H1 (cell line): ENCODE measurements around the gene SLC23A3.

ENCODE experiments used
- BCL11A ChIP-seq, 2 experiments: IDR thresholded peaks; one replicate each; pipeline ENCODE4 v1.6.1; 2011; ENCODE audit warnings: low read depth in 2 of 2, low read length in 2 of 2, mild to moderate bottlenecking in 2 of 2
- CTCF ChIP-seq, 3 experiments: IDR thresholded peaks; 1 replicate in 2 of 3; 2 replicates in 1 of 3; pipeline versions ENCODE4 v1.5.1 to v1.6.1; 2011; ENCODE audit warnings: low read length in 3 of 3, mild to moderate bottlenecking in 3 of 3, inconsistent platforms in 2 of 3, low read depth in 1 of 3, moderate library complexity in 1 of 3; ENCODE audit not compliant: insufficient read depth in 1 of 3; ENCODE audit errors: control extremely low read depth in 1 of 3
- RBBP5 ChIP-seq: IDR thresholded peaks from 2 replicates; pipeline ENCODE4 v1.7.1; 2012; ENCODE audit warnings: low read depth, mild to moderate bottlenecking, inconsistent platforms, low read length, moderate library complexity, borderline replicate concordance
- SP1 ChIP-seq: IDR thresholded peaks from 2 replicates; pipeline ENCODE4 v1.6.1; 2011; ENCODE audit warnings: low read depth, low read length
- TAF1 ChIP-seq: IDR thresholded peaks from 2 replicates; pipeline ENCODE4 v1.6.1; 2011; ENCODE audit warnings: mild to moderate bottlenecking, low read depth, low read length

GRCh38 chr2:219119422-219120043 is 50.3 kb downstream of the SLC23A3 start:
- peak; percentile 64 to 82 (median 67) for TF ChIP-seq CTCF (IDR thresholded peaks at IDR 0.05; ENCODE audit: control extremely low read depth in 1 of 3, insufficient read depth in 1 of 3, low read depth in 1 of 3, low read length in 3 of 3)
- TF ChIP-seq SP1, result no peak
- TF ChIP-seq TAF1, result no peak
- TF ChIP-seq BCL11A (IDR thresholded peaks at IDR 0.05; ENCODE audit: low read depth in 2 of 2, low read length in 2 of 2), result no peak
- TF ChIP-seq RBBP5, result no peak
